ENCODE results near the gene ENG.
A peak's percentile ranks its signal among the peaks of the same experiment; 100 is the strongest.
"Not testable (repeated sequence)": the region's sequence is repeated elsewhere in the genome, so short reads cannot be mapped to it uniquely, and the experiment has no call there.

Gene ENG

DNA sequence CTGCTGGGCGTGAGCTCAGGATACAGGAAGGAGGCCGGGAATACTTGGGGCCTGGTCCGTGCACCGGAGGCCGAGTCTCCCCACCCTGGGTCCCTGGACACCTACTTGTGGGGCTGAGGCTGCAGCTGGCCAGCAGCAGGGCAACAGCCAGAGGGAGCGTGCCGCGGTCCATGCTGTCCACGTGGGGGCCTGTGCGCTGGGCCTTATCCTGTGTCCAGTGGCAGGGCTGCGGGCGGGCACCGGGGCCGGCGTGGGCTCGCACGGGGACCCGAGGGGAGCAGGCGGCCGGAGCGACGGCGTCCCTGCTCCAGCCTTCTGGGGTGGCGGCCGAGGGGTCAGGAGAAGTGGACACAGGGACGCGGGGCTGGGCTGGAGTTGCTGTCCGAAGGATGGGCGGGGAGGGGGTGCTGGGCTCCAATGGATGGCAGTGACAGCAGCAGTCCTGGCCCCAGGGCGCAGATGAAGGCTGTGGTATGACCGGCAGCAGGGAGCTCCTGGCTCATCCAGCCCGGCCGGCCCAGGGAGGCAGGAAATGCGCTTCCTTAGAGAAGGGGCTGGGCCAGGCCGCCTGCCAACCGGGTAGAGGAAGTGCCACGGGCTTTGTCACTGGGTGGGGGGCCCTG lies at the start of gene ENG:
Gene ENG (minus strand): TSS at position 475 of the 623 bp plus-strand sequence. CDS start 303 bp downstream, at position 172.
- no peak for DNase-seq (ENCODE audit: low spot score)

DNA sequence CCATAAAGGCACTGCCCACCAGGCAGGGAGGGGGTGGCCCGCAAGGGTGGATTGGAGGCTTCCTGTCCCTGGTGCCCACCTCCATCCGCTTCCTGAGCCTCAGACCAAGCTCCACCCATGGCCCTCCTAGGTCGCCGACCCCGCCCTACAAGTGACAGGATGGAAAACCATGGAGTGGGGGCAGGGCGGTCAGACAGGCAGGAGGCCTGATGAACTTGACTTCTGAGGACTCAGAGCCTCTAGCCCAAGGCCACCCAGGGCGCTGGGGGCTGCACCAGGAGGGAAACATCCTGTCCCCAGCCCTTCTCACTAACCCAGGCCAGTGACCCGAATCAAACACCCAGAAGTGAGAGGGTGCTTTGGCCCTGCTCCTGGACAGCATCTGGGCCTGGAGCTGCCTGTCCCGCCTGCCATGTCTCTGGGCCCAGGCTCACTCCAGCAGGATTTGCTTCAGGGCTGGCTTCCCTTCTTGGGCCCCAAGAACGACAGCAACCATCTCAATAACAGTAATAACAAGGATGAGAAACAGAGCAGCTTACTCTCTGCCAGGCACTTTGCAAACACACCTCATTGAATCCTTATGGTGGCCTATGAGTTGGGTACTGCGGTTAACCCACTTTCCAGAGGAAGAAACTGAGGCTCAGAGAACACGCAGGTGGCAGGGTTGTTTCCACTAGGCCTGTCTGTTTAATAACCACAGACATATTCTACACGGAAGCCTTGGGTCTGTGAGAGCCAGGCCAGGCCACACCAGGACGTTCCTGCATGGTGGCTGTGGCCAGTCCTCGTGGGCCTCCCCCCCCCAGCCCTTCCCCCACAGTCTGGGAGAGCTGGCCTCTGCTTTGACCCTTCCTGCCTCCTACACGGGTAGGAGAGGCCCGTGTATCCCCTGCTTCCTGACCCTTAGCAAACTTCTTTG lies 49.4 kb upstream of the ENG start:
- no peak for DNase-seq (ENCODE audit: low spot score)

DNA sequence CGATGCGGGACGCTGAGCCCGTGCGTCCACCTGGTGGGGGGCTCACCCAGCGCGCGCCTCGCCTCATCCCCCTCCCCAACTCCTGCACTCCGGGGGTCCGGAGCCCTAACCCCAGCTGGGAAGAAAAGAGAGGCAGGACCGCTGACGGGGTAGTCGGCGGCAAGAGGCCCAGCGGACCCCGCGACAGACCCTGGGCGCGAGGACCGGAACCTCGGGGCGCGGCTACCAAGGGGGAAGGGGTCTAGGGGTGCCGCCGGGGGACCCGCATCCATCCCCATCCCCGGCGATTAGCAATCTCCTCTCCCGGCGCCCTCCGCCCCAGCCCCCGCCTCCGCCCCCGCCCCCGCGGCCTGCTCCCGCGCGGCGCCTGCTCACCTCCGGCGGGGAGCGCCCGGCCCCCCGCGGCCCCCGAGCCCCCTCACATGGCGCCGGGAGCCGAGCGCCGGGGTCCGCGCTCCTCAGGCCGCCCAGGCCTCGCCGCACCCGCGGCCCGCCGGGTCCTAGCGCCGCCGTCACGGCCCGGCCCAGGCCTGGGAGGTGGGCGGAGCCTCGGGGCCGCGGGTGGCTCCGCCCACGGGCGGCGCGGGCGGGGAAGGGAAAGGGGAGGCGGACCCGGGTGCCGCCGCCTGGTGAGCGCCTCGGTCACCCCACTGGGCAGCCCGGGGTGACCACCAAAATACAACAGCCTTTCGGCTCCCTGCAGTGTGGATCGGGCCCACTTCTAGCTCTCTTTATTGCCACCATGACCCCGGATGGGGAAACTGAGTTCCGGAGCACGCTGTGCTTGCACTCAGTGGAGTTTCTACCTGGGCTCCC lies 44.9 kb upstream of the ENG start, which contains the start of gene ST6GALNAC6:
Gene ST6GALNAC6 (minus strand): TSS at position 476 of the 816 bp plus-strand sequence. CDS start 1,622 bp downstream, outside the sequence.
- peak; percentile 81 for DNase-seq (ENCODE audit: low spot score)

DNA sequence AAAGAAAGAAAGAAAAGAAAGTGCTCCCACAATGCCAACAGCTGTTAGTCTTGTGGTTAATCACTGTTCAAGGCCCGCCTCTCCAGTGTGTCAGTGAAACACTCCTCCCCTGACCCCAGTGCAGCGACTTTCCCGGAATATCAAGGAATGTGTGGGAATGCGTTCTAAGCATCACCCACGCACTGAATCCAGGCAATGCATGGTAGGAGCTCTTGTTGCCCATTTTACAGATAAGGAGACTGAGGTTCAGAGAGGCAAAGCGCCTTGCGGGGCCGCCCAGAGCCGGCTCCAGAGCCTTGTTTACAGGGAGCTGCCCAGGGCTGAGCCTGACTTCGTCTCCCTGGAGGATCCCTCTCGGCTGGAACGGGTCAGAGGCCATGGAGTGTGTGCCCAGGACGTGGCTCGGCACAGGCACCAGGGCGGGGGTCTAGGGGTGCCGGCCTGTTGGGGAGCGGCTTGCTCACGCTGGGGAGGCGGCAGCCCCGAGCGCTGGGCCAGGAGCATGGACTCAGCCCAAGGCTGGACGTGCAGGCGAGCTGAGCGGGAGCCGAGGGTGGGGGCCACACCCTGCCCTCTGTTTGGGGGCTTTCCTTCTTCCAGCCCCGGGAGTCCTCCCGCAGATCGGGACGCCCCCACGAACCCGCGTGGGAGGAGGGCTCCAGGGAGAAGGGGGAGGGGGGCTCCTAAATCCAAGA lies 44.1 kb upstream of the ENG start:
- DNase-seq (ENCODE audit: low spot score) = no peak

DNA sequence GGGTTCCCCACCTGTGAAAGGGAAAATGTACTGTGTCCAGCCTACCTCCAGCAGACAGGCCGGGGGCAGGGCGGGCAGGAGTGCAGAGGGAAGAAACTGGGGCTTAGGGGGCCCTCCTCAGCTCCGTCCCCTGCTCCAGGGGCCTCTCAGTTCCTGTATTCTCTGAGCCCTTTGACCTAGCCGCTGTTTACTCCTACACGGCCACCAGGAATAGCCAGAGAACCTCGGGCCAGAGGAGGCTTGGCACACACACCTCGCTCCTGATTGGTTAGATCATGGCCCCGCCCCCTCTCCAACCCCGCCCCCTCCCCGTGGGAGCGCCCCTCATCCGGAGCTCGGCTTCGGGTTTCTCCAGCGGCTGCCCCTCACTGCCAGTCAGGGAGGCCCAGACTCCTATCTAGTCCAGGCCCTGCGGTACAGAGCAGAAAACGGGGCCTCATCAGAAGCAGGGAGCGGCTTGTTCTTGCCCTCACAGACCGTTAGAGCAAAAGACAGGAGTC lies 42.8 kb upstream of the ENG start:
- no peak for DNase-seq (ENCODE audit: low spot score)

DNA sequence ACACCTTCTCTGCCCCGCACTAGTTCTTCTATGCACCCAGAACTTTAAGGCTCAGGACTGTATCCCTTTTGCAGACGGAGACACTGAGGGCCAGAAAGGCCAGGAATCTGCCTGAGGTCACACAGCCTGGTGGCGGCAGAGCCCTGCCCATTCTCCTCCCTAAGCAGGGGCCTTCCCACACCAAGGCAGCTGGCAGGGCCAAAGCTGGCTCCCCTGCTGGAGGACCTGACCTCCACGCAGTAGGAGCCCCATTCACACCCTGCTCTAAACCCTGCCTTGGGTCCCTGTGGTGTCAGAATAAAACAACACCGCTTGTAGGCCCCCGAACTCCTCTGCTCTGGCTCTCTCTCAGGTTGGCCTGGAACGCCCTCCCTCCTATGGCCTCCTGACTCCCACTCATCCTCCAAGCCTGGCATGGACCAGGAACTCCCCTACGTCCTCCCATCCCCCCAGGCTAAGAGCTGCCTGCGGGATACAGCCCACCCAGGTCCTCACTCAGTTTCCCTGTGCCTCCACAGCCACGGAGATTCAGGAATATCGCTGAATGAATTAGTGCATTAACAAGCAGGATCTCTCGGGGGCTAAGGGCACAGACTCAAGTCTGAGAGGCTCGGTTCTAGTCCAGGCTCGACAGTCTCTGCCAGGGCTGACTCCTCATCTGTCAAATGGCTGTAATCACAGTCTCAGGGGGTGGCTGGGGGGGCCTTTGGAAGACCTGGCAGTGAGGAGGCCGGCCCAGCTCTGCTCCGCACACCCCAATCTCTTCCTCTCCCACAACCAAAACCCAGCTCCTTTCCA lies 42.1 kb upstream of the ENG start:
- DNase-seq (ENCODE audit: low spot score) = no peak

DNA sequence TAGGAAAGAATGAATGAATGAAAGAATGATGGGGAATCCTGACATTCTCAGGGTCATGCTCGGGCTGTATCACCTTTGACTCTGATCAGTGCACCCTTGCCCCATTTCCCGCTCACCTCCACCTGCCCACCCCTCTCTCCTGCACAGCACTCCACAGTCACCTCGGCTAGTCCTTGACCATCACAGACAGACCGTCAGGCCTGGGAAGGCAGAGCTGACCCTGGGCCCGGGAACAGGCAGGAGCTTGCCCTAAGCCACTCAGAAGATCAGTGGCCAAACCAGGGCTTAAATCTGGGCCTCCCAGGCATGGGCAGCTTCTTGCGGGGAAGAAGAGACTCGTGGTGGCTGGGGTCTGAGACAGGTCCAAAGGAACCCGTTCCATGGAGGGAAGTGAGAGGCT lies 41.4 kb upstream of the ENG start:
- no peak for DNase-seq (ENCODE audit: low spot score)

DNA sequence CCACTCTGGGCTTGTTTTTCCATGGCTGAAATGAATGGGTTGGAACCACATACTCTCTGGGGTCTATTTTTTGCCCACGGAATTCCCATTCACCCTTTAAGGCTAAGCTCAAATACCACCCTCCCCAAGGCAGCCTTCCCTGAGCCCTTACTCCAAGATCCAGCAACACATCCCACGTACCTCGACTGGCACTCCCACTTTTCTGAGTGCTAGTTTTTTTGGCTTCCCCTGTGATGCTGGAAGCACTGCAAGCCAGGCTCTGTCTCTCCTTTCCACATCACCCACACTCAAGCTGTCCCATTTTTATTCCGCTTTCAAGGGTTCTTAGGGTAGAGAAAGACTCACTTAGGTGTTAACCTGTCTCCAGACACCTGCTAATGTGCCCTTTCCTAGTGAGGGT lies 38.9 kb upstream of the ENG start:
- no peak for DNase-seq (ENCODE audit: low spot score)

DNA sequence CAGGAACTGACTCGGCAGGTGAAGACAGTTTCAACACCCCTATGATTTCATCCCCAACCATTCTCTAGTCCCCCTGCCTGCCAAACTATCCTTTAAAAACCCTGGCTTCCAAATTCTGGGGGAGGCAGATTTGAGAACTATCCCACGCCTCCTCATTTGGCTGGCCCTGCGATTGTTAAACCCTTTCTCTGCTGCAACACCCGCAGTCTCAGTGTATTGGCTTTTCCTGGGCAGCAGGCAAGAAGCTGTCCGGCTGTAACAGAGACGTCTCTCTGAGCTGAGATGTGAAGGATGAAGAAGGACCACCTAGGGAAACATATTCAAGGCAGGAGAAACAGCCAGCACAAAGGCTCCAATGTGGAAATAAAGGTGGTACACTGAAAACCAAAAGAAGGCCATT lies 38.4 kb upstream of the ENG start:
- no peak for DNase-seq (ENCODE audit: low spot score)

DNA sequence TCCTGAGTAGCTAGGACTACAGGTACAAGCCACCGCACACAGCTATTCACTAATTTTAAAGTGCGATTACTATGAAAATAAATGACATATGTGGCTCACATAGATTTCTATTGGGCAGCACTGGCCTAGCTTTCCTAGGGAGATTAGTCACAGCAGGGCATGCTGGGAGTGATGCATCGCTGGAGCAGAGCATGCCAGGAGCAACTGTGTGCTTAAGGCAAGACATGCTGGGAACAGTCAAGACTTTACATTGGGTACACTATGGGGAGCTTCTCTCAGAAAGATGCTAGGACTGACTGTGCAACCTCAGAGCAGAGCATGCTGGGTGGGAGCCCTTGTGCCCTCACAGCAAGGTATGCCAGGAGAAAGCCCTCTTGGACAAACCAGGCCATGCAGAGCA lies 35.6 kb upstream of the ENG start:
- DNase-seq (ENCODE audit: low spot score) = no peak

DNA sequence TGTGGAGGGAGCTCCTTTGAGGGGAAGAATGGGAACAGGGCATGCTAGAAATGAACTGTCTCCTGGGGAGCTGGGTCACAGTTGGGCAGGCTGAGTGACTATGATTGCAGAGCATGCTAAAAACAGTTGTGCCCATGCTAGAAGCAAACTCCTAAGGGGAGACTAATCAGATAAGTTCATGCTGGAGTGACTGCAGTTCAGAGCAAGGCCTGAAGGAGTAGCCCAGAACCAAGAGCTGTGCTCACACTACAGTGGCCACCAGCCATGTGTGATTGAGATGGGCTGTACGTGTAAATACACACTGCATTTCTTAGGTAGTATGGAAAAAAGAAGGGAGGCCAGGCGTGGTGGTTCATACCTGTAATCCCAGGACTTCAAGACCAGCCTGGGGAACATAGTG lies 33.3 kb upstream of the ENG start:
- DNase-seq (ENCODE audit: low spot score) = no peak

DNA sequence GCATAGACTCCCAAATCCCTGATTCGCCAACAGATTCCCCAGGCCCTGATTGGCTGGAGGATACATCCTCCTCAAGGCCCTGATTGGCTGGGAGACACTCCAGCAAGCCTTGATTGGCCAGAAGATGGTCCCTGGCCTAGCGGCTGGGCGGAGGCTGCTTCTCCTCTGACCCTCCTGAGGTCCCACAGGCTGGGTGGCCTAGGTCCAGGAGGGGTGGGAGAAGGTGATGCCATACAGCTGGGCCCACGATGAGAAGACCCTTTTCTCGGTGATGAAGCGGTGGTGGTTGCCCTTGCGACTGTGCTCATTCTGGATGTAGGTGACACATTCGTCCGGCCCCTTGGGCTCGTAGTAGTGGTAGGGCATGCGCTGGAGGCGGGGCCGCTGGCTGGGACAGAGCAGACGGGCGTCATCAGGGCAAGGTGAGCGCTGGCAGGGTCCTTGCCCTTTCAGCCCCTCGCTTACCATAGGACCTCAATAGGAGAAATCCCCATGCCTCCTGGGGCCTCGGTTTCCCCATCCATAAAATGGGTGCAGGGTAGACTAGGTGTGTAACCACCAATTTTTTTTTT lies 32.0 kb upstream of the ENG start:
- DNase-seq (ENCODE audit: low spot score) = no peak

DNA sequence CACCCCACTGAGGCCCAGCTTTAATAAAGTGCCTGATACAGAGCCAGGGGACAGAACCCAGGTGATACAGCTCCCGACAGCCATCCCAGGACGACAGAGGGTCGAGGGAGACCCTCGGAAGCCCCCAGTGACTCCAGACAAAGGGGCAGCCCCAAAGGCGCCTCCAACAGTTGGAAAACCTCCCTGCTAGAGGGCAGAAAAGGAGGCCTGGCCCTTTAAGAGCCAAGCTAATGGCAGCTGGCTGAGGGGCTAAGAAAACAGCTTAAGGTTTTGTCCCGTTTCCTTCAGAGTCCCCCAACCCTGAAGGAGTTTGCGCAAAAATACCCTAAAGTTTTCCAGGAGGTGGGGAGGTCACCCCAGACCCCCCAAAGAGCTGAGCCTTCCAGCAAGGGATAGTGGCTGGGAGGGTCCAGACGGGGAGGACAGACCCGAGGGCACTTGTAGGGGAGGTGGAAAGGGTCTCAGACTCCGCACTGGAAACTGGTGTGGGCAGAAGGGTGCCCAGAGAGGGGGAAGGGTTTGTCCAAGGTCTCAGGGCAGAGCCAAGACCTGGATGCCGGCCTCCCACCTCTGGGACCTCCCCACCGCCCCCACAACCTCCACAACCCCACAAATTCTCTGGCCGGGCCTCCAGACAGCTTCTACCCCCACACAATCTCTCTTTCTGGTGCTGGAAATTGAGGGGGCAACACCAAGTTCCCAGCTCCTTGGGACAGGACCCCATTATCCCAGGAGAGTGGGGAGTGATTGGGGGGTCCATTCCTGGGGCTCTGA lies 31.2 kb upstream of the ENG start:
- no peak for DNase-seq (ENCODE audit: low spot score)

DNA sequence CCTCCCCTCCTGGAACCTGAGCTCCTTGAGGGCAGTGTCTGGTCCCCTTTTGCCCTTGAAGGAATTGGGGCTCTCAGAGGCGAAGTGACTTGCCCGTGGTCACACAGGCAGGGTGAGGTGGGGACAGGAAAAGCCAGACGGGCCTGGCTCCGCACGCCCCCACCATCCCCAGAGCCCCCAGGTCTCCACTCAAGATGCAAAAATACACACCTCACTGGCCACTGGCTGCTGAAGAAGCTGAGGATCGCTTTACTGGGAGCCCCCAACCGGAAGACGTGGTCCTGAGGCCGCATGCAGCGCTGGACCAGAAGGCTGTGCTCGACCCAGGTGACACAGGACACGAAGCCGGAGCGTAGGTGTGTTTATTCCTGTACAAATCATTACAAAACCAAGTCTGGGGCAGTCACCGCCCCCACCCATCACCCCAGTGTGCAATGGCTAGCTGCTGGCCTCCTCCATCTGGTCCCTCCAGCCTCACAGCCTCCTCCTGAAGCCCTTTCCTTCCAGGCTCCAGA lies 30.6 kb upstream of the ENG start:
- no peak for DNase-seq (ENCODE audit: low spot score)

DNA sequence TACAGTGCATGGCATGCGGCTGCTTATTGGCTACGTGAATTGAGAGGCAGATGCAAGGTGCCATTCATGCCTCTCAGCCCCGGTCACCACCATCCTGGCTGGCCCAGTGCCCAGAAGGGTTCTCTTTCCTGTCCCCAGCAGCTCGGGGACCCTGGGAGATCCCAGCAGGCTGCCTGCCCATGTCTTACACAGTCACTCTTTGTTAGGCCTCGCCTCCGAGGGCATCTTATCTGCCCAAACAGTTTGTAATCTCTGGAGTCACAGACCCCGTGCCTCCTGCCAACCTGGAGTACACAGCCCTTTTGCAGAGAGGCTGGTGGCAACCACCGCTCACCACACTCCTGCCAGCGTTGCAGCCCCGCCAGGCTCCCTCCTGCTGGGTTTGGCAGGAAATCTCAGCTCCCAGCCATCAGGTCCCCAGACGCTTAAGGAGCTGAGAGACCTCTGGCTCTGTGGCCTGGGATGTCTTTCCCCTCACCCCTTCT lies 30.0 kb upstream of the ENG start:
- DNase-seq (ENCODE audit: low spot score) = no peak

DNA sequence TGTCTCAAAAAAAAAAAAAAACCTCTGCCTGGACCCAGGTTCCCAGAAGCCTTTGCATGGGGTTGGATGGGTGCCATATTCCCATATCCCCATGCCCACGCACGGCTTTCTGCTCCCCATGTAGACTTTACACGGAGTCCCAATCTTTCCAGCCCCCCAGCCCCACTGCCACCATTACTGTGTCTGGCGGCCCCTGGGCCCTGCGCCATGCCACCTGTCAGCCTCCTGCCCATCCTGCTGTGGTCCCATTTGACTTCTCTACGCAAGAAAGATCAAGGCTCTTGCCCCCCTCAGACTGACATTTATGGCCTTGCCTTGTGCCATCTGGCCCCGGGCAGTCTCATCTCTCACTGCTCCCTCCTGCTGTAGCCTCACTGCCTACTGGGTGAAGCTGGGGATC lies 29.5 kb upstream of the ENG start:
- no peak for DNase-seq (ENCODE audit: low spot score)

DNA sequence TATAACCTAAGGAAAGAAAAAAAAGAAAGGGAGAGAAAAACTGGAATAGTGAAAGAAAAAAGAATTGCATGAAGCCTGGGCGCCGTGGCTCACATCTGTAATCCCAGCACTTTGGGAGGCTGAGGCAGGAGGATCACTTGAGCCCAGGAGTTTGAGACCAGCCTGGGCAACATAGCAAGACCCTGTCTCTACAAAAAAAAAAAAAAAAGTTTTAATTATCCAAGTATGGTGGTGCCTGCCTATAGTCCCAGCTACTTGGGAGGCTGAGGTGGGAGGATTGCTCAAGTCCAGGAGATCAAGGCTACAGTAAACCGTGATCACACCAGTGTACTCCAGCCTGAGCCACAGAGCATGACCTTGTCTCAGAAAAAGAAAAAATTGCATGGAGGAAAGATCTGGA lies 27.3 kb upstream of the ENG start:
- not testable (repeated sequence) for DNase-seq (ENCODE audit: low spot score)

DNA sequence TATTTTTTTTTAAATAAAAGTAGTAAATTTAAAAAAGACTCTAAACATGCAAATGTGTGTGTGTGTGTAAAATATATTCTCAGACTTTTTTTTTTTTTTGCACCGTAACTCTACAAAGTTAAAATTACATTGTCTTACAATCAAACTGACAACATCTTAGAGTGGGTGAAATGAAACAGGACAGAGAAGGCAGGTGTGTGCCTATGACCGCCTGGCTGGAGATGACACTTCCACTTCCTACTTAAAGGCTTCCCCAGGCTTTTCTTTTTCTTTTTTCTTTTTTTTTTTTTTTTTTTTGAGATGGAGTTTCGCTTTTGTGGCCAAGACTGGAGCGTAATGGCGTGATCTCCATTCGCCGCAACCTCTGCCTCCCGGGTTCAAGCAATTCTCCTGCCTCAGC lies 25.7 kb upstream of the ENG start:
- DNase-seq (ENCODE audit: low spot score) = no peak

DNA sequence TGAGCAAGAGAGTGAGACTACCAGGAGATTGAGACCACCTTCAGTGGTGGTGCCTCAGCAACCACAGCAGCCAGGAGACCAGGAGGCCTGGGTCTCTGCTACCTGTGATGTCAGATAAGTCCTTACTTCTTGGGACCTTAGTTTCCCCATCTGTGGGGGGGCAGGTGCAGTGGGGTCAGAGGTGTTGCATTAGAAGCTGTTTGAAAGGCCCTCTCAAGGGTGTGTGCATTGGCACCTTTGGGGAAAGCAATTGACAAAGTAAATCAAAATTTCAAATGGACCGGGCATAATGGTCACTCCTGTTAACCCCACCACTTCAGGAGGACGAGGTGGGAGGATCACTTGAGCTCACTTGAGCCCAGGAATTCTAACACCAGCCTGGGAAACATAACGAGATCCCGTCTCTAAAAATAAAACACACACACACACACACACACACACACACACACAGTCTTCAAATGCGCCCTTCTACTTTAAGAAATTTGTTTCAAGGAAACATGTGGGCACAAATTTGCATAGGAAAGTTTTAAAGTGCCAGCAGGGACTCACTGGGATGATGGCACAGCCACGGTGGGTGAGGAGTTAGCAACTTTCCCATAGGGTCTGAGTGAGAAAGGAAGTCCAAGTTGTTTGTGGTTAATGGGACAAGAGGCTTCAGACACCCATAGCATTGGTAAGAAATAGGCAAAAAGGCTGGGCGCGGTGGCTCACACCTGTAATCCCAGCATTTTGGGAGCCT lies 24.4 kb upstream of the ENG start:
- DNase-seq (ENCODE audit: low spot score) = no peak
